ENCODE measurements around the gene MMP13.
"Not testable (repeated sequence)": the region's sequence is repeated elsewhere in the genome, so short reads cannot be mapped to it uniquely, and the experiment has no call there.

The MMP13 gene

DNA sequence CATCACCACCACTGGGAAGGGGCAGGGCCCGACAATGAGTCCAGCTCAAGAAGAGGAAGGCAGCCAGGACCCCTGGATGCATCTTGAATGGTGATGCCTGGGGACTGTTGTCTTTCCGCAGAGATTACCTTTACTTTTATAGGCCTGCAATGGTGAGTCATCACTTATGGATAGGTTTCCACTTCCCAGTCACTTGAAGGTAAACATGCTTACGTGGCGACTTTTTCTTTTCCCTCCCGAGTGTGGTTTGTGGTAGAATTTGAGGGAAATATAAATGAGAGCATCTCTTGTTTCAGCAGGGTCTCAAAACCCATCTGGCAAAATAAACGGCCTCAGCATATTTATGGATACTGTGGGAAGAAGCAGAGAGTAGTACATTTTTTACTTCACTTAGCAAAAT is at the start of gene MMP13:
Gene MMP13 (minus strand): TSS at position 109 of the 400 bp plus-strand sequence. CDS start 27 bp downstream, at position 82.
- no peak for DNase-seq (ENCODE audit: low read depth)

DNA sequence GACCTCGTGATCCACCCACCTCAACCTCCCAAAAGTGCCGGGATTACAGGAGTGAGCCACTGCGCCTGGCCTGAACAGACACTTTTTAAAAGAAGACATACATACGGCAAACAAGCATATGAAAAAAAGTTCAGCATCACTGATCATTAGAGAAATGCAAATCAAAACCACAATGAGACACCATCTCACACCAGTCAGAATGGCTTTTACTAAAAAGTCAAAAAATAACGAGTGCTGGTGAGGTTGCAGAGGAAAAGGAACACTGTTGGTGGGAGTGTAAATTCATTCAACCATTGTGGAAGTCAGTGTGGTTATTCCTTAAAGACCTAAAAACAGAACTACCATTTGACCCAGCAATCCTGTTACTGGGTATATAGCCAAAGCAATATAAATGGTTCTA is 48.7 kb upstream of the MMP13 start:
- not testable (repeated sequence) for DNase-seq (ENCODE audit: low read depth)

- no peak for DNase-seq (ENCODE audit: low read depth)
Observed at GRCh38 chr11:102994105-102994504, 38.6 kb upstream of the MMP13 start.

GRCh38 chr11:102991776-102992175 is 36.2 kb upstream of the MMP13 start:
- no peak for DNase-seq (ENCODE audit: low read depth)

DNA sequence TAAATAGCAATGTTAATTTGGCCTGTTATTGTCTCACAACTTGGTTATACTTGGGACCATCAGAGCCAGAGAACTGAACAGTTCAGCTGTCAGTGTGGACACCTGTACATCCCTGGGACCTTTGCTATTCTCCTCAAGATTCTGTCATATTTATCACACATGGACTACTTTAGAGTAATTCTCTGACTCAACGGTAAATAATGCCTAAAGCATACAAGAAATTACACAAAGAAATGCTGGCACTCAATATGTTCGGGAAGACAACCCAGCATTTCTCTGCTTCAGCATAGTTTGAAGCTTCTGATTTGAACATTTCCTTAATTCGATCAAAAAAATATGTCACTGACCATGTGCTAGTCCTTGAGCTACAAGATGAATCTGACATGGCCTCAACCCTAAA is 34.6 kb upstream of the MMP13 start:
- no peak for DNase-seq (ENCODE audit: low read depth)

DNA sequence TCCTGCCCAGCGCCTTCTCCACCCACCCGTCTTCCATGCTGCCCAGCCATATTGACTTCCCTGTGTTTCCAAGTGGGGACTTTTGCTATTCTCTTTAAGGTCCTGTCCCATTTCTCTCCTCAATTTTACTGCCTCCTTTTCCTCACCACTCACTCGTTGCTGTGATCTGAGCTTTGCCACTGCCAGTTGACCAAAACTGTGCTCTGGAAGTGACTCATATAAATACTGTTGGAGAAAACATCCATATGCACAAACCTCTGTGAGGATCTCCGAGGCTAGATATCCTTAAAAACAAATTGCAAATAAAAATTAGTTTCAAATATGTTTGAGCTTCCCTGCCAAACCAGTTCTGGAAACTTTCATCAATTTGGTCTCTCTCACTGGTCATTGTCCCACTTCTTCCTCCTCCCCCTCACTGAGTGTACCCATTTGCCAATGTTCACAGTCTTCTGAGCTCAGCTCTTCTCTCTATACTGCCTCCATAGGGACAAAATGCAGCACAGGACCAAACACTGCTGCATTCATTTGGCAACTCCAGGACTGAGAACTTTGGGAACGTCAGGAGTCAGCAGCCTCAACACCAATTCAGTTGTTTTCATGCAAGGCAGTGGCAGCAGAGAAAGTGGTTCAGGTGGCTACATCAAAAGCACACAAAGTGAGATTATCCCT is 34.0 kb upstream of the MMP13 start:
- no peak for DNase-seq (ENCODE audit: low read depth)

- DNase-seq (ENCODE audit: low read depth), result no peak
Observed at GRCh38 chr11:102986815-102987214, 31.3 kb upstream of the MMP13 start.

DNA sequence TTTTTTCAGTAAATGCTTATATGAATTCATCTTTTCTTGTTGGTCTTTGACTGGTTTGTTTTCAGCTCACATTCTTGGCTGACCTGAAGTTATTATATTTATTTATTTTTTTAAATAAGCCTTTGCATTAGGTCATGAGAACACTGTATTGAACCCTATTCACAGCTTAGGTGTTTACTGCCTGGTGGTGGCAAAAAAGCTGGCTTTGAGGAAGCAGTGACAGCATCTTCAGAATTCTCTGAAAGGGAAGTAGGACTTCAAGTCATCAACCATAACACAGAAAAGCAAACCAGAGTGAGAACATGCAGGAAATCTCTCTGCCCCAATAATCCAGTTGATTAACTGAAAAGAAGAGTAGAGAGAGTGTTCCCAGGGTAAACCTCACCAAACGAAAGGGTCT is 30.3 kb upstream of the MMP13 start:
- DNase-seq (ENCODE audit: low read depth), result no peak

GRCh38 chr11:102983486-102983885 is 28.0 kb upstream of the MMP13 start:
- DNase-seq (ENCODE audit: low read depth), result no peak

- DNase-seq (ENCODE audit: low read depth), result no peak
Observed at GRCh38 chr11:102981324-102981910, 25.9 kb upstream of the MMP13 start.

DNA sequence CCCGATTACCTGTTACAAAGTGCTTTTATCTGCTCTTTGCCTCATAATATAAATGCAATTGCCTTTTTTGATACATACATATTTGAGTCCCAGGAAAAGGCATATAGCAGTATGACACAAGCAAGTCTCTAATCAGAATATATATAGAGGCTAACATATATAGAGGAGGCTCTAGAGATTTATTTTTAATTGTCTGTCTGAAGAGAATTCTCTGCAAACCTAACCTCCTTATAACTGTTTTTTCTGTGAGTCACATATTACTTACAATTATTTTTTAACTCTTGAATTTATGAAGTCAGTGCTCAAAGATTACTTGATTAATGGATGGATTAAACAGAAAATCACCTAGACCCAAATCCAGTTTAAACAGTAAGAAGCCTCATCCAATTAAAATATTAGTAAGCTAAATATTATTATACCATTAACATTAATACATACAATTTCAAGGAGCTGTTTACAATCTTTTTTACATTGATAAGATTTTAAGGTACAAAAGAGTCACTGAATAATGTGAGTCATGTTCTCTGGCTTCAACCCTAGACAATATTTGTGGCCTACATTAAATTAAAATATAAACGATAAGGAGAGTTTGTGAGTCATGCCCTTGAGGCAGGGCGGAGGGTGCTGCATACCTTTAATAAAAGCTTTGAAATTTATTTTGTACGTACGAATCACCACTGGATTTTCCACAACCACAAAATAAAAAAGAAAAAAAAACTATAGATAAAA is 19.2 kb upstream of the MMP13 start:
- DNase-seq (ENCODE audit: low read depth), result no peak

DNA sequence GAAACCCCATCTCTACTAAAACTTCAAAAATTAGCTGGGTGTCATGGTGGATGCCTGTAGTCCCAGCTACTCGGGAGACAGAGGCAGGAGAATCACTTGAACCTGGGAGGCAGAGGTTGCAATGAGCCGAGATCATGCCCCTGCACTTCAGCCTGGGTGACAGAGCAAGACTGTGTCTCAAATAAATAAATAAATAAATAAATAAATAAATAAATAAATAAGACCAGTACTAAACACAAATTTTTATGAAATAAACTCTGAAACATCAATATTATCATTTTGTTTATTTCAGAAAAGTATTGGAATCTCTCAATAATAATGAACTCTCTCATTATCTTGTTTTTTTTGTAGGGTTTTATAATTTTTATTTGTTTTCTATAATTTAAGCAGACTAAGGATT is 18.2 kb upstream of the MMP13 start:
- DNase-seq (ENCODE audit: low read depth), result not testable (repeated sequence)

- DNase-seq (ENCODE audit: low read depth), result no peak
Observed at GRCh38 chr11:102972853-102973252, 17.3 kb upstream of the MMP13 start.

DNA sequence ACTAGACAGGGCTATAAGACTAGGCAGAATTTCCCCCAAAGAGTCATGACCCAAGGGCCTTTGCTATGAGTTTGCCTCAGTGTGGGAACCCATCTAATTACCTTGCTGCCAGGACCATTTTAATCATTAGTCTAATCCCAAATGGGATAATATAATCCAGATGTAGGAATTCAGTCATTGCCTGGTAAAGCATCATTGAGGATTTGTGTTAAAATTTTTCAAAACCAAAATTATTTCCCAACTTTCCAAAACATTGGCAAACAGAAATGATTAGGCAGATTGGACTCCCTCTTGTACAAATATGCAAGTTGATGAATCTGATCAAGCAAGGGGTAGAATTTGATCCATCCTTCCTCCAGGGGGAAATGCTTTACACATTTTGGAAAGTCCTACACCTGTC is 16.2 kb upstream of the MMP13 start:
- no peak for DNase-seq (ENCODE audit: low read depth)

GRCh38 chr11:102967497-102967896 is 12.0 kb upstream of the MMP13 start:
- DNase-seq (ENCODE audit: low read depth), result no peak

- no peak for DNase-seq (ENCODE audit: low read depth)
Observed at GRCh38 chr11:102966011-102966410, 10.5 kb upstream of the MMP13 start.

- DNase-seq (ENCODE audit: low read depth), result no peak
Observed at GRCh38 chr11:102964867-102965266, 9.3 kb upstream of the MMP13 start.

DNA sequence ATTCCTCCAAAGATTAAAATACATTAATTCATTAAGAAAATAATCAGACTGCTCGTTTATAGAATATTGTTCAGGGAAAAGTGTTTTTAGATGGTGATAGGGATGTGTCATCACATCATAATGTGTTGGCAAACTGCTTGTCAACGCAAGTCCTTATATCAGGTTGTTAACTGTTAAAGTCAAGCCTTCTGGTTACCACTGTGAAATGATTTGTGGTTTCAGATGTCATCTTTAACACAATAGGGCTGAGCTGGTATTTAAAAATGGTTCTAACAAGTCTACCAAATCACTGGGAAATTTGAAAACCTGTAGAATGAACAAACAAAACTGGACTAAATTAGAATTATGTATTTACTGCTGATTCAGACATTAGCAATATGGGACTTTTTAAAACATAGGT is 2.4 kb upstream of the MMP13 start:
- DNase-seq (ENCODE audit: low read depth), result no peak

- DNase-seq (ENCODE audit: low read depth), result no peak
Observed at GRCh38 chr11:102950622-102951081, 4.9 kb downstream of the MMP13 start.

GRCh38 chr11:102946237-102946636 is 9.3 kb downstream of the MMP13 start:
- DNase-seq (ENCODE audit: low read depth), result no peak

- DNase-seq (ENCODE audit: low read depth), result peak; percentile 4
Observed at GRCh38 chr11:102940714-102941588, 14.6 kb downstream of the MMP13 start.

DNA sequence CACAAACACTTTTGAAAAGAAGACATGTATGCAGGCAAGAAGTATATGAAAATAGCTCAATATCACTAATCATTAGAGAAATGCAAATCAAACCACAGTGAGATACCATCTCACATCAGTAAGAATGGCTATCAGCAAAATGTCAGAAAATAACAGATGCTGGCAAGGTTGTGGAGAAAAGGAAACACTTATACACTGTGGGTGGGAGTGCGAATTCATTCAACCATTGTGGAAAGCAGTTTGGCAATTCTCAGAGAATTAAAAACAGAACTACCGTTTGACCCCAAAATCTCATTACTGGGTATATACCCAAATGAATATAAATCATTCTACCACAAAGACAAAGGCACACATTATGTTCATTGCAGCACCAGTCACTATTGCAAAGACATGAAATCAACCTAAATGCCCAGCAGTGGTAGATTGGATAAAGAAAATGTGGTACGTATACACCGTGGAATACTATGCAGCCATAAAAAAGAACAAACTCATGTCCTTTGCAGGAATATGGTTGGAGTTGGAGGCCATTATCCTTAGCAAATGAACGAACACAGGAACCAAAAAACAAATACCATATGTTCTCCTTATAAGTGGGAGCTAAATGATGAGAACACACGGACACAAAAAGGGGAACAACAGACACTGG is 18.5 kb downstream of the MMP13 start:
- DNase-seq (ENCODE audit: low read depth), result no peak

Data from activated T-cell treated with anti-CD3 and anti-CD28 coated beads for 24 hours (primary cell).